Uterus (tissue), 2 donors: Measurements from ENCODE around the gene FBXO21.

ENCODE experiments used
- POLR2A ChIP-seq, 2 donors: fragments of 450-650 bp; IDR thresholded peaks; one replicate each; pipeline ENCODE4 v1.6.1; 2016; ENCODE audit warnings: antibody characterized with exemption in 2 of 2, mild to moderate bottlenecking in 1 of 2, moderate library complexity in 1 of 2
- TF ChIP-seq, protein P1 (sequence below), 4 experiments: fragments of 200-600 bp in 2 of 4; fragments of 450-650 bp in 2 of 4; sonication (generic) in 2 of 4; IDR thresholded peaks; one replicate each; pipeline ENCODE4 v1.5.1; 2016 to 2019; ENCODE audit warnings: antibody characterized with exemption in 4 of 4, mild to moderate bottlenecking in 2 of 4, moderate library complexity in 1 of 4

DNA sequence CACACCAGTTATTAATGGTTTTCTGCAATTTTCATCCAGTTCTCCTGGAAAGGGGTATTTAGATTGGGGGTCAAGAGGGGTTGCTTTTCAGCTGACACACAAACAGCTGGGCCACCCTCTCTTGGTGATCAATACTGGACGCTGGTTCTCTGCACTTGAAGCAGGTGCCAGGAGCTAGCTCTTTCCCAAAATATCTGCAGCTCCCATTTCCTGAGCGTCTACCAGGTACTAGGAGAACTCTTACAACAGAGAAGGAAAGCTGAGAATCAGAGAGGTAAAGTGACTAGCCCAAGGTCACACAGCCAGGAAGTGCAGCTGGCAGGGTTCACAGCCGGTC is 92.3 kb downstream of the FBXO21 start:
- TF ChIP-seq POLR2A (IDR thresholded peaks at IDR 0.05) = no peak
- TF ChIP-seq, protein P1, sequence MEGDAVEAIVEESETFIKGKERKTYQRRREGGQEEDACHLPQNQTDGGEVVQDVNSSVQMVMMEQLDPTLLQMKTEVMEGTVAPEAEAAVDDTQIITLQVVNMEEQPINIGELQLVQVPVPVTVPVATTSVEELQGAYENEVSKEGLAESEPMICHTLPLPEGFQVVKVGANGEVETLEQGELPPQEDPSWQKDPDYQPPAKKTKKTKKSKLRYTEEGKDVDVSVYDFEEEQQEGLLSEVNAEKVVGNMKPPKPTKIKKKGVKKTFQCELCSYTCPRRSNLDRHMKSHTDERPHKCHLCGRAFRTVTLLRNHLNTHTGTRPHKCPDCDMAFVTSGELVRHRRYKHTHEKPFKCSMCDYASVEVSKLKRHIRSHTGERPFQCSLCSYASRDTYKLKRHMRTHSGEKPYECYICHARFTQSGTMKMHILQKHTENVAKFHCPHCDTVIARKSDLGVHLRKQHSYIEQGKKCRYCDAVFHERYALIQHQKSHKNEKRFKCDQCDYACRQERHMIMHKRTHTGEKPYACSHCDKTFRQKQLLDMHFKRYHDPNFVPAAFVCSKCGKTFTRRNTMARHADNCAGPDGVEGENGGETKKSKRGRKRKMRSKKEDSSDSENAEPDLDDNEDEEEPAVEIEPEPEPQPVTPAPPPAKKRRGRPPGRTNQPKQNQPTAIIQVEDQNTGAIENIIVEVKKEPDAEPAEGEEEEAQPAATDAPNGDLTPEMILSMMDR (IDR thresholded peaks at IDR 0.05) = no peak
